Fibroblast of the aortic adventitia (primary cell): Measurements from ENCODE around the gene SLC6A19. TPM values are rescaled to one million over a fixed set of nuclear protein-coding genes. Genes with fewer than 3 reads are reported as not detected.

ENCODE experiments used
- DNase-seq: peaks from one replicate; pipeline ENCODE4 v3.0.0-alpha.2; 2010; ENCODE audit warnings: low read depth
- H3K4me3 ChIP-seq: 2 replicates; pipeline ENCODE4 v1.5.1; 2011; ENCODE audit warnings: low read depth, mild to moderate bottlenecking, control low read depth, low read length, moderate library complexity
- total RNA-seq: library from RNA; depleted of rRNA; stranded (reverse); fragments of >200 nt; gene quantifications from 2 replicates; pipeline ENCODE4 v1.2.3, GENCODE V29; 2012; ENCODE audit warnings: low replicate concordance
- TF ChIP-seq, protein P1 (sequence below): IDR thresholded peaks from 2 replicates; pipeline ENCODE4 v1.5.1; 2011; ENCODE audit warnings: mild to moderate bottlenecking, low read length, control low read depth, inconsistent platforms; ENCODE audit not compliant: insufficient read depth

The SLC6A19 gene
- total RNA-seq, 1 donor: not detected

DNA sequence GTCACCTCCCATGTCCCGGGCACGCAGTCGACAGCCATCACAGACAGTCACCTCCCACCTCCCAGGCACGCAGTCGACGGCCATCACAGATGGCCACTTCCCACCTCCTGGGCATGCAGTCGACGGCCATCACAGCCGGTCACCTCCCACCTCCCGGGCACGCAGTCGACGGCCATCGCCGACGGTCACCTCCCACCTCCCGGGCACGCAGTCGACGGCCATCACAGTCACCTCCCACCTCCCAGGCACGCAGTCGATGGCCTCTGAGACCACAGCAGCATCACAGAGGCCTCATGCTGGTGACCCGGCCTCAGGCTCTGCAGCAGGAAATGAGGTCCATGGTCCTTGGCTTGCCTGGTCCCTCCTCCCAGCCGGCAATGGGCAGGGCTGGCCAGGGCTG lies 5.5 kb upstream of the SLC6A19 start:
- H3K4me3 ChIP-seq: no peak overlapping the region
- TF ChIP-seq, protein P1, sequence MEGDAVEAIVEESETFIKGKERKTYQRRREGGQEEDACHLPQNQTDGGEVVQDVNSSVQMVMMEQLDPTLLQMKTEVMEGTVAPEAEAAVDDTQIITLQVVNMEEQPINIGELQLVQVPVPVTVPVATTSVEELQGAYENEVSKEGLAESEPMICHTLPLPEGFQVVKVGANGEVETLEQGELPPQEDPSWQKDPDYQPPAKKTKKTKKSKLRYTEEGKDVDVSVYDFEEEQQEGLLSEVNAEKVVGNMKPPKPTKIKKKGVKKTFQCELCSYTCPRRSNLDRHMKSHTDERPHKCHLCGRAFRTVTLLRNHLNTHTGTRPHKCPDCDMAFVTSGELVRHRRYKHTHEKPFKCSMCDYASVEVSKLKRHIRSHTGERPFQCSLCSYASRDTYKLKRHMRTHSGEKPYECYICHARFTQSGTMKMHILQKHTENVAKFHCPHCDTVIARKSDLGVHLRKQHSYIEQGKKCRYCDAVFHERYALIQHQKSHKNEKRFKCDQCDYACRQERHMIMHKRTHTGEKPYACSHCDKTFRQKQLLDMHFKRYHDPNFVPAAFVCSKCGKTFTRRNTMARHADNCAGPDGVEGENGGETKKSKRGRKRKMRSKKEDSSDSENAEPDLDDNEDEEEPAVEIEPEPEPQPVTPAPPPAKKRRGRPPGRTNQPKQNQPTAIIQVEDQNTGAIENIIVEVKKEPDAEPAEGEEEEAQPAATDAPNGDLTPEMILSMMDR: no peak
- no peak for DNase-seq

DNA sequence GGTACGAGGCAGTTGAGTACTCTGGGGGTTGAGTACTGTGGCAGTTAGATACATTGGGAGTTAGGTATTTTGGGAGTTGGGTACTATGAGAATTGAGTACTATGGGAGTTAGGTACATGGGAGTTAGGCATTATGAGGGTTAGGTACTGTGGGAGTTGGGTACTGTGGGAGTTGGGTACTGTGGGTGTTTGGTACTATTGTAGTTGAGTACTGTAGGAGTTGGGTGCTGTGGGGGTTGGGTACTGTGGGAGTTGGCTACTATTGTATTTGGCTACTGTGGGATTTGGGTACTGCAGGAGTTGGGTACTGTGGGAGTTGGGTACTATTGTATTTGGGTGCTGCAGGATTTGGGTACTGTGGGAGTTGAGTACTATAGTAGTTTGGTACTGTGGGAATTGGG lies 4.8 kb upstream of the SLC6A19 start:
- DNase-seq: no peak
- no peak overlapping the region for H3K4me3 ChIP-seq
- TF ChIP-seq, protein P1: no peak

DNA sequence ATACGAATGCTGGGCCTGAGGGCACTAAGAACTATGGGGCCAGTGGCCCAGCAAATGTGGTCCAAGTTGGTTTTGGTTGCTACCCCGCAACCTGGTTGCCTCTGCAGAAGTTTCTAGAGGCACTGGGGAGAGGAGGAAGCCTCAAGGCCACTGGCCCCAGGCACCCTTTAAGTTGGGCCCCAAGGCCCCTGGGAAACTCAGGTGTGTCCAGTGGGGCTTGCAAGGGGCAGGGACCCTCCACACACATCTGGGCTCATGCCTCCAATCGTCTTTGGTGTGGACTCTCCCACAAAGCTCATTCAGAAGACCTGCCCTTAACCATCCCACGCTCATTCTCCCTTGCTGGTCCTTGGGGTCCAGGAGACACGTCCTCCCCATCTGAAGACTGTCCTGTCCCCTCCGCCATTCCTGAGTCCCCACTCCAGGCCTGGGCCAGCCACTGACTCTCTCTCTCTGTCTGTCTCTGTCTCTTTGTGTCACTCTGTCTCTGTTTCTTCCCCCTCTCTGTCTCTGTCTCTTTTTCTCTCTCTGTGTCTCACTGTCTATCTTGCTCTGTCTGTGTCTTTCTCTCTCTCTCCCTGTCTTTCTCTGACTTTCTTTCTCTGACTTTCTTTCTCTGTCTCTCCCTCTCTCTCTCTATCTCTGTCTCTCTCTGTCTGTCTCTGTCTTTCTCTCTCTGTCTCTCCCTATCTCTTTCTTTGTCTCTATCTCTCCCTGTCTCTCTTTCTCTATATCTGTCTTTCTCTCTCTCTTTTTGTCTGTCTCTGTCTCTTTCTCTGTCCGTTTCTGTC lies 3.3 kb upstream of the SLC6A19 start:
- TF ChIP-seq, protein P1: no peak
- DNase-seq: no peak
- no peak overlapping the region for H3K4me3 ChIP-seq

DNA sequence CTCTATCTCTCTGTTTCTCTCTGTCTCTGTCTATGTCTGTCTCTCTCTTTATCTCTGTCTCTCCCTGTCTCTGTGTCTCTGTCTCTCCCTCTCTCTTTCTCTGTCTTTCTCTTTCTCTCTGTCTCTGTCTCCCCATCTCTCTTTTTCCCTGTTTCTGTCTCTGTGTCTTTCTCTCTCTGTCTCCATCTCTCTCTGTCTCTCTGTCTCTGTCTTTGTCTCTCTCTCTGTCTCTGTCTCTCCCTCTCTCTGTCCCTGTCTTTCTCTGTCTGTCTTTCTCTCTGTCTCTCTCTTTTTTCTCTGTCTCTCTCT lies 2.1 kb upstream of the SLC6A19 start:
- TF ChIP-seq, protein P1: no peak
- H3K4me3 ChIP-seq: no peak overlapping the region
- no peak for DNase-seq

DNA sequence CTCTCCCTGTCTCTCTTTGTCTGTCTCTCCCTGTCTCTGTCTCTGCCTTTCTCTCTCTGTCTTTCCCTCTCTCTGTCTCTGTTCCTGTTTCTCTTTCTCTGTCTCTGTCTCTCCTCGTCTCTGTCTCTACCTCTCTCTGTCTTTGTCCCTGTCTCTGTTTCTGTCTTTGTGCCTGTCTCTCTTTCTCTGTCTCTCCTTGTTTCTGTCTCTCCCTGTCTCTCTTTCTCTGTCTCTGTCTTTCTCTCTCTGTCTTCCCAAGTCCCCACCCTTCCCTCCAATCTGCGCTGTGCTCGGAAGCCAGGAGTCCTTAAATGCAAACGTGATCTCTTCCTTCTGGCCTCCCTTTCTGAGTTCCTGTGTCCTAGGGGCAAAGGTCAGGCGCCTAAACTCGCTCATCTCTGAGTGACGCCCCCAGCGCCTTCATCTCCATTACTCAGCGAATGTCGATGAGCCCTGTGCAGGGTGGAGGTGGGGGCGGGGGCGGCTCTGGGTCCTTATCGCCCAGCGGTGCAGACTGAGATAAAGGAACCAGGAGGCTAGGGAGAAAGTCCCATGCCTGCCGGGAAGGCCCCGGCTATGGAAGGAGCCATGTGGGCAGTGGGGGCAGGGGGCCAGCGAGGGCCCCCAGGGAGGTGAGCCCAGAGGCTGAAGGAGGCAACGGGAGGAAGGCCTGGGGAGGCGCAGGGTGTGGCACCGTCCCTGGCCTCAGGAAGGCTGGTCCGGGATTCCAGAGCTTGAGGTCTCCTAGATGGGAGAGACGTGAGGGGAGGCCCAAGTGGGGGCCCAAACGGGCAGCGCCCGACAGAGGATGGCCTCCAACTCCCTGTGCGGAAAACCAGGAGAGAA lies 1.5 kb upstream of the SLC6A19 start:
- H3K4me3 ChIP-seq: no peak overlapping the region
- no peak for DNase-seq
- TF ChIP-seq, protein P1: no peak

DNA sequence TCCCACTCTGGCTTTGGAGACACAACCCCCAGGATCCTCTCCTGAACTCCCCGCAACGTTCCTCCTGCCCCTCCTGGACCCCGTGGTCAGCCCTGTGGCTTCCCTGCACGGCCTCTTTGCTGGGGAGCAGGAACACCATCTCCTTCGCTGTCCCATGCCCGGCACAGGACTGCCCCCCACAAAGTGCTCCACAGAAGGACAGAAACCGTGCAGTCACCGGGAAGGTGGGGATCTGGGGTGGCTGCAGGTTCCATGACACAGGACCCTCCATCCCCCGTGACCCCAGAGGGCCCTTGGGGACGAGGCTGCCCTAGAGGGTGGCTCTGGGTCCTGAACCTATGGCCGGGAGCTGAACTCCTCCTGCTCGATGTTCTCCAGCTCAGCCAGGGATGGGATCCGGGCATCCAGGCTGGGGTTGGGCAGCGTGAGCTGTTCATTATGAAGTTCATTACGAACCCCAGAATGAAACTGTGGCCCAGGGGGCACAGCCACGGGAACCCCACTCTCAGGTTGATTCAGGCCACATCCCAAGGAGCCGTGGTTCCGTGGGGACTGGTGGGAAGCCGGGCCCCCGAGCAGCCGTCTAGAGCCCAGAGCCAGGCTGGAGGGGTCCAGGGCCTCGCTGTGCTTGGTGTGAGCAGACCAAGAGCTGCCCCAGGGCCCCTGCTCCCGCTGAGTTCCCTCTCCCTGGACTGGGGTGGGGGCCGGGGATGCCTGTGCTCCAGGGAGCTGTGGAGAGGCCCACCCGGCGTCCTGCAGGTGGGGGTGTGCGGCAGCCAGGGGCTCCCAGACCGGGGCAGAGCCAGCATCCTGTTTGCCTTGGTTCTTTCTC lies 684 bp upstream of the SLC6A19 start:
- DNase-seq: no peak
- no peak overlapping the region for H3K4me3 ChIP-seq
- TF ChIP-seq, protein P1: no peak
